Prostate gland (tissue), 2 donors: Measurements from ENCODE around the gene REST.

Experiments
- CTCF ChIP-seq, 4 experiments: fragments of 200-600 bp in 2 of 4; fragments of 450-650 bp in 2 of 4; sonication (generic) in 2 of 4; IDR thresholded peaks; 1 replicate in 3 of 4; 2 replicates in 1 of 4; pipeline ENCODE4 v1.5.1; 2016 to 2019; ENCODE audit warnings: antibody characterized with exemption in 4 of 4, mild to moderate bottlenecking in 2 of 4, moderate library complexity in 2 of 4
- POLR2A ChIP-seq: fragments of 450-650 bp; IDR thresholded peaks from one replicate; pipeline ENCODE4 v1.6.1; 2016; ENCODE audit warnings: antibody characterized with exemption, mild to moderate bottlenecking
- POLR2AphosphoS5 ChIP-seq: sonication (generic); formaldehyde crosslinking; IDR thresholded peaks from one replicate; pipeline ENCODE4 v1.6.1; 2017; ENCODE audit warnings: antibody characterized with exemption

- TF ChIP-seq CTCF (IDR thresholded peaks at IDR 0.05) (no peak), POLR2AphosphoS5 (no peak), POLR2A (no peak)
Measured at GRCh38 chr4:56941403-56941802, 33.7 kb downstream of the REST start.
